HepG2 (cell line): ENCODE results near the gene EVI5. TPM values are rescaled to one million over a fixed set of nuclear protein-coding genes. Genes with fewer than 3 reads are reported as not detected.

Experiments
- CREM ChIP-seq, 2 experiments: sonication (generic) in 1 of 2; formaldehyde crosslinking in 1 of 2; IDR thresholded peaks; 2 replicates each; pipeline versions ENCODE4 v1.4.0 to v1.6.1; 2016 to 2020; ENCODE audit warnings: antibody characterized with exemption in 1 of 2, mild to moderate bottlenecking in 1 of 2, missing genetic modification reagents in 1 of 2
- HNF1A ChIP-seq, 2 experiments: sonication (generic) in 1 of 2; formaldehyde crosslinking in 1 of 2; IDR thresholded peaks; 2 replicates each; pipeline versions ENCODE4 v1.4.0 to v1.6.1; 2016 to 2020; ENCODE audit warnings: borderline replicate concordance in 1 of 2, low read depth in 1 of 2, mild to moderate bottlenecking in 1 of 2, missing genetic modification reagents in 1 of 2
- HNRNPL ChIP-seq: fragments of 200-400 bp; formaldehyde crosslinking; IDR thresholded peaks from 2 replicates; pipeline ENCODE4 v1.6.1; 2017; ENCODE audit warnings: mild to moderate bottlenecking, low read depth, low read length
- THAP9 ChIP-seq: sonication (generic); formaldehyde crosslinking; IDR thresholded peaks from 2 replicates; pipeline ENCODE4; 2020; ENCODE audit warnings: missing genetic modification reagents, mild to moderate bottlenecking, borderline replicate concordance
- ZKSCAN5 ChIP-seq: sonication (generic); formaldehyde crosslinking; IDR thresholded peaks from 2 replicates; pipeline ENCODE4 v1.5.1; 2020; ENCODE audit warnings: mild to moderate bottlenecking, missing genetic modification reagents
- polyA plus RNA-seq, 8 experiments: library from polyadenylated mRNA; depleted of rRNA in 3 of 8; stranded (reverse) in 7 of 8; unstranded in 1 of 8; fragments of >200 nt; fragmentation: Illumina TruSeq in 4 of 8; extraction: Trizol in 4 of 8; gene quantifications; 2 replicates each; pipeline versions ENCODE4 v1.2.1 to v1.2.3, GENCODE V29; 2011 to 2016; ENCODE audit warnings: low read depth in 4 of 8, missing spikeins in 1 of 8, mixed read lengths in 1 of 8; ENCODE audit not compliant: insufficient read depth in 1 of 8
- total RNA-seq, 5 experiments: library from RNA; depleted of rRNA; stranded (reverse); fragments of >200 nt; fragmentation: Illumina TruSeq; extraction: Trizol; gene quantifications; 2 replicates each; pipeline ENCODE4 v1.2.3, GENCODE V29; 2016; ENCODE audit warnings: low read depth in 1 of 5

Gene EVI5
- total and polyA plus RNA-seq, 2 of the 13 experiments (the other 11 are each of a cell fraction or from before 2014, with no cell fraction given) = 4.0 to 12.6 TPM

- TF ChIP-seq HNF1A (IDR thresholded peaks at IDR 0.05; ENCODE audit: low read depth) (no peak), HNF1A (CRISPR knock-in tag; IDR thresholded peaks at IDR 0.05; ENCODE audit: borderline replicate concordance) (no peak), THAP9 (CRISPR knock-in tag) (no peak), HNRNPL (no peak), ZKSCAN5 (no peak), CREM (IDR thresholded peaks at IDR 0.05) (no peak), CREM (CRISPR knock-in tag; IDR thresholded peaks at IDR 0.05) (no peak)
These were observed 35.6 kb upstream of the EVI5 start (continued) for GRCh38 chr1:92820551-92820950.
